Measurements from ENCODE around the gene IL37.

DNA sequence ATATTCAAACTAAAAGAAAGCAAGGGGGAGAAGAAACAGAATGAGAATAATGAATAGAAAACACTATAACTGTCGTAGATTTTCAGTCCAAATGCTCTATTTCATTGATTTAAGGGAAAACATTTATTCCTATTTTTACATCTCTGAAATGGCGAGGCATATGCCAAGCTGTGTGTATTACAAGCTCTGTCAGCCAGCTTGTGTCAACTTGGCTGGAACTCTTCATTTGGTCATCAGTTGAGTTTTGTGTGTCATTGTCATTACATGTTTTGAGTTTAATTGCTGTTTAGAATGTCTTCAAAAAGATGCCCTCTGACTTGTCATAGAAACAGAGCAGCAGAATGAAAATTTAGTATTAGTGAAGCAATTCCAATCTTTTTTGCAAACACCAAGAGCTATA, 8.1 kb upstream of the IL37 start:
- TF ChIP-seq, protein P1, sequence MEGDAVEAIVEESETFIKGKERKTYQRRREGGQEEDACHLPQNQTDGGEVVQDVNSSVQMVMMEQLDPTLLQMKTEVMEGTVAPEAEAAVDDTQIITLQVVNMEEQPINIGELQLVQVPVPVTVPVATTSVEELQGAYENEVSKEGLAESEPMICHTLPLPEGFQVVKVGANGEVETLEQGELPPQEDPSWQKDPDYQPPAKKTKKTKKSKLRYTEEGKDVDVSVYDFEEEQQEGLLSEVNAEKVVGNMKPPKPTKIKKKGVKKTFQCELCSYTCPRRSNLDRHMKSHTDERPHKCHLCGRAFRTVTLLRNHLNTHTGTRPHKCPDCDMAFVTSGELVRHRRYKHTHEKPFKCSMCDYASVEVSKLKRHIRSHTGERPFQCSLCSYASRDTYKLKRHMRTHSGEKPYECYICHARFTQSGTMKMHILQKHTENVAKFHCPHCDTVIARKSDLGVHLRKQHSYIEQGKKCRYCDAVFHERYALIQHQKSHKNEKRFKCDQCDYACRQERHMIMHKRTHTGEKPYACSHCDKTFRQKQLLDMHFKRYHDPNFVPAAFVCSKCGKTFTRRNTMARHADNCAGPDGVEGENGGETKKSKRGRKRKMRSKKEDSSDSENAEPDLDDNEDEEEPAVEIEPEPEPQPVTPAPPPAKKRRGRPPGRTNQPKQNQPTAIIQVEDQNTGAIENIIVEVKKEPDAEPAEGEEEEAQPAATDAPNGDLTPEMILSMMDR (IDR thresholded peaks at IDR 0.05; ENCODE audit: insufficient read depth, low read depth, low read length), result no peak
- TF ChIP-seq EZH2 (IDR thresholded peaks at IDR 0.05; ENCODE audit: insufficient read depth, low read length), result no peak
